Osteoblast (primary cell): ENCODE results near the gene MEPE. TPM values are rescaled to one million over a fixed set of nuclear protein-coding genes. Genes with fewer than 3 reads are reported as not detected.

Experiments
- DNase-seq: peaks from one replicate; pipeline ENCODE4 v3.0.0; 2011; ENCODE audit warnings: low spot score, mixed read lengths; ENCODE audit not compliant: insufficient read length; ENCODE audit errors: missing footprints
- H2AFZ ChIP-seq: 2 replicates; pipeline ENCODE4 v1.6.0; 2011; ENCODE audit warnings: mild to moderate bottlenecking, low read length
- H3K27ac ChIP-seq: 2 replicates; pipeline ENCODE4 v1.5.1; 2011; ENCODE audit warnings: mild to moderate bottlenecking, low read depth, low read length, moderate library complexity
- H3K27me3 ChIP-seq: 2 replicates; pipeline ENCODE4 v1.6.0; 2012; ENCODE audit warnings: mild to moderate bottlenecking, control low read depth, inconsistent platforms, low read length, moderate library complexity; ENCODE audit not compliant: insufficient read depth
- H3K36me3 ChIP-seq: 2 replicates; pipeline ENCODE4 v1.5.1; 2011; ENCODE audit warnings: mild to moderate bottlenecking, low read length, control low read depth, moderate library complexity; ENCODE audit not compliant: insufficient read depth
- H3K4me1 ChIP-seq: 2 replicates; pipeline ENCODE4 v1.5.1; 2011; ENCODE audit warnings: mild to moderate bottlenecking, low read length, control low read depth, moderate library complexity; ENCODE audit not compliant: insufficient read depth
- H3K4me2 ChIP-seq: 2 replicates; pipeline ENCODE4 v1.6.0; 2011; ENCODE audit warnings: mild to moderate bottlenecking, low read length; ENCODE audit not compliant: insufficient read depth
- H3K4me3 ChIP-seq: fragments of 200-600 bp; sonication (generic); 3 replicates; pipeline ENCODE4 v1.5.1; 2012; ENCODE audit warnings: mild to moderate bottlenecking, low read length, inconsistent platforms; ENCODE audit not compliant: insufficient read depth
- H3K79me2 ChIP-seq: 2 replicates; pipeline ENCODE4 v1.6.0; 2012; ENCODE audit warnings: mild to moderate bottlenecking, low read length, control low read depth, inconsistent platforms; ENCODE audit not compliant: insufficient read depth
- H3K9me3 ChIP-seq: 2 replicates; pipeline ENCODE4 v1.5.1; 2011; ENCODE audit warnings: low read depth, low read length, control low read depth
- H4K20me1 ChIP-seq: 2 replicates; pipeline ENCODE4 v1.6.0; 2012; ENCODE audit warnings: mild to moderate bottlenecking, low read length, control low read depth; ENCODE audit not compliant: insufficient read depth
- total RNA-seq: library from RNA; depleted of rRNA; stranded (reverse); fragments of >200 nt; gene quantifications from 2 replicates; pipeline ENCODE4 v1.2.3, GENCODE V29; 2012
- TF ChIP-seq, protein P1 (sequence below): IDR thresholded peaks from 2 replicates; pipeline ENCODE4 v1.5.1; 2011; ENCODE audit warnings: mild to moderate bottlenecking, low read depth, low read length, moderate library complexity; ENCODE audit errors: extremely low read depth

The MEPE gene
- total RNA-seq, result not detected in 2 replicates

- no peaks in the 10 kb centered on the region for H3K27me3 ChIP-seq
- no peaks in the 10 kb centered on the region for H3K36me3 ChIP-seq
- no peaks in the 10 kb centered on the region for H4K20me1 ChIP-seq
- H3K4me2 ChIP-seq, result no peak within 1 kb of the TSS
- H2AFZ ChIP-seq, result no peak within 1 kb of the TSS
- no peaks in the 10 kb centered on the region for H3K9me3 ChIP-seq
- H3K79me2 ChIP-seq, result no peaks in the 10 kb centered on the region
- TF ChIP-seq, protein P1, sequence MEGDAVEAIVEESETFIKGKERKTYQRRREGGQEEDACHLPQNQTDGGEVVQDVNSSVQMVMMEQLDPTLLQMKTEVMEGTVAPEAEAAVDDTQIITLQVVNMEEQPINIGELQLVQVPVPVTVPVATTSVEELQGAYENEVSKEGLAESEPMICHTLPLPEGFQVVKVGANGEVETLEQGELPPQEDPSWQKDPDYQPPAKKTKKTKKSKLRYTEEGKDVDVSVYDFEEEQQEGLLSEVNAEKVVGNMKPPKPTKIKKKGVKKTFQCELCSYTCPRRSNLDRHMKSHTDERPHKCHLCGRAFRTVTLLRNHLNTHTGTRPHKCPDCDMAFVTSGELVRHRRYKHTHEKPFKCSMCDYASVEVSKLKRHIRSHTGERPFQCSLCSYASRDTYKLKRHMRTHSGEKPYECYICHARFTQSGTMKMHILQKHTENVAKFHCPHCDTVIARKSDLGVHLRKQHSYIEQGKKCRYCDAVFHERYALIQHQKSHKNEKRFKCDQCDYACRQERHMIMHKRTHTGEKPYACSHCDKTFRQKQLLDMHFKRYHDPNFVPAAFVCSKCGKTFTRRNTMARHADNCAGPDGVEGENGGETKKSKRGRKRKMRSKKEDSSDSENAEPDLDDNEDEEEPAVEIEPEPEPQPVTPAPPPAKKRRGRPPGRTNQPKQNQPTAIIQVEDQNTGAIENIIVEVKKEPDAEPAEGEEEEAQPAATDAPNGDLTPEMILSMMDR, result no peak
- no peak within 1 kb of the TSS for H3K4me3 ChIP-seq
- H3K27ac ChIP-seq, result no peak within 1 kb of the TSS
- peaks cover 13% of the 10 kb centered on the region for H3K4me1 ChIP-seq
- DNase-seq, result no peak
These were observed at the start of gene MEPE for GRCh38 chr4:87832669-87833068. MEPE (plus strand) TSS chr4:87832969; CDS start chr4:87834715, 1,746 bp downstream.

DNA sequence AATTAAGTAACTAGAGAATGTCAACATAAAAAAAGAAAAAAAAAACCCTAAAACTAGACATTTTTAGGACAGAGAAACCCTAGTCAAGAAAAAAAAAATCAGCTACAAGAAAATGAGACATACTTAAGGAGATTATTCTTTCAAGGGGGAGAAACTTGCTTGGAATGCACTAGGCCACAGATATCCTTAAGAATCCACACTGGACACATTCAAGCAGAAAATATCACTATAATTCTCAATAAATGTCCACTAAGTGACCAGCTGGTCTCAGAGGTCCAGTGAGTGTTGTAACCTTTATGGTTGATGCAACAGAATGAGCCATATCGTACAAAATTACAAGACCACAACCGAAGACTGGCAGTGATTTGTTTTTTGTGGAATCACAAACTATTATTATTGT, 49.0 kb upstream of the MEPE start:
- no peak overlapping the region for H2AFZ ChIP-seq
- H3K4me3 ChIP-seq, result no peak overlapping the region
- H3K4me1 ChIP-seq, result peaks cover 10% of the 10 kb centered on the region
- no peaks in the 10 kb centered on the region for H3K9me3 ChIP-seq
- H3K79me2 ChIP-seq, result no peaks in the 10 kb centered on the region
- DNase-seq, result peak; percentile 13
- no peak overlapping the region for H3K27ac ChIP-seq
- no peaks in the 10 kb centered on the region for H3K36me3 ChIP-seq
- peaks cover 2% of the 10 kb centered on the region for H3K27me3 ChIP-seq
- no peak overlapping the region for H3K4me2 ChIP-seq
- no peaks in the 10 kb centered on the region for H4K20me1 ChIP-seq
- TF ChIP-seq, protein P1, result no peak

- Histone ChIP-seq H3K79me2 (no peaks in the 10 kb centered on the region), H3K27me3 (peaks cover 2% of the 10 kb centered on the region), H3K9me3 (no peaks in the 10 kb centered on the region), H3K36me3 (no peaks in the 10 kb centered on the region), H3K4me1 (peaks cover 10% of the 10 kb centered on the region), H4K20me1 (no peaks in the 10 kb centered on the region), H3K4me2 (no peak overlapping the region), H3K4me3 (no peak overlapping the region), H2AFZ (no peak overlapping the region), H3K27ac (no peak overlapping the region)
- TF ChIP-seq, protein P1, result no peak
- no peak for DNase-seq
These were observed 46.8 kb upstream of the MEPE start for GRCh38 chr4:87785731-87786509.

DNA sequence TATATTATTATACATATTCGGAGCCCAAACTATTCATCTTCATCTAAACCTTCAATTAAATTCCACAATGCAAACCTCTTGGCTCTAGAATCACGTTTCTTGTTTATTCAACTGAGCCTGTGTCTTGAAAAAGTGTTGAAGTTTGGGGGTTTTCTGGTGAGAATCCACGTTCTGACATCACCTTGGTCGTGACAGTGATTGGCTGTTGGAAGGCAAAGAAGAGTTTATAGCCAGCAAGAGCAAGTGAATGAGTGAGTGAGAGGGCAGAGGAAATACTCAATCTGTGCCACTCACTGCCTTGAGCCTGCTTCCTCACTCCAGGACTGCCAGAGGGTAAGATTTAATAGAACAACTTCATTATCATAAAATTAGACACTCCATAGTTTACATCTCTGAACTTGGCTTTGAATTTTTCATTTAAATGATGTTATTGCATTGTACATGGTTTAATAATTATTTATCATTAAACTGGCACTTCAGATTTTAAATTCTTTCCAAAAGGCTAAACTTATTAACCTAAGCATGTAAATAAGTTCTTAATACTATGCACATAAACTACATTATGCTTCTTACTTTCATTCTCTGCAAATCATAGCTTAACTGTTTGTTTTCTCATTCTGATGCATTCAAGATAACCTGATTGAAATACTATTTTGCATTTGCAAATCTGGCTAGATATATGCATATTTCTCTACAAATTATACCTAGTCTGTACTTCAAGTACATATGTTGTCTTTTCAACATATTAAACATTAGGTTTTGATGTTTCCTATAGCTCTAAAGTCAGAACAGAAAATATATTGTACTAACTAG, 33.3 kb upstream of the MEPE start, which contains the start of gene IBSP:
IBSP (plus strand) TSS at position 254 of the 813 bp plus-strand sequence. CDS start 2,808 bp downstream, outside the sequence.
- Histone ChIP-seq H4K20me1 (no peaks in the 10 kb centered on the region), H3K27me3 (no peaks in the 10 kb centered on the region), H3K36me3 (no peaks in the 10 kb centered on the region), H3K27ac (peak within 1 kb of the TSS; percentile 77), H3K4me3 (no peak within 1 kb of the TSS), H3K9me3 (no peaks in the 10 kb centered on the region), H3K4me1 (peaks cover 15% of the 10 kb centered on the region), H3K79me2 (no peaks in the 10 kb centered on the region), H2AFZ (peak within 1 kb of the TSS; percentile 4), H3K4me2 (peak within 1 kb of the TSS; percentile 21)
- no peak for DNase-seq
- TF ChIP-seq, protein P1, result no peak
